K562 (cell line): ENCODE measurements around the gene TM9SF4. TPM values are rescaled to one million over a fixed set of nuclear protein-coding genes. Genes with fewer than 3 reads are reported as not detected.

Experiments
- BACH1 ChIP-seq: fragments of 200-800 bp; sonication (Bioruptor generic); IDR thresholded peaks from 2 replicates; pipeline ENCODE4 v1.6.1; 2016; ENCODE audit warnings: missing genetic modification characterization, missing compliant biosample characterization
- BRD4 ChIP-seq: fragments of 200-600 bp; sonication (generic); IDR thresholded peaks from 2 replicates; pipeline ENCODE4 v1.6.1; 2017; ENCODE audit warnings: inconsistent platforms
- CBFA2T2 ChIP-seq: fragments of 450-650 bp; conservative IDR thresholded peaks from 2 replicates; pipeline ENCODE4 v1.6.1; 2017; ENCODE audit warnings: mild to moderate bottlenecking
- CCAR2 ChIP-seq: fragments of 200-400 bp; formaldehyde crosslinking; IDR thresholded peaks from 2 replicates; pipeline ENCODE4 v1.6.1; 2017; ENCODE audit warnings: mild to moderate bottlenecking, low read depth, low read length
- DIDO1 ChIP-seq: fragments of 450-650 bp; IDR thresholded peaks from 2 replicates; pipeline ENCODE4 v1.6.1; 2016; ENCODE audit warnings: low read depth, missing biosample characterization, missing genetic modification characterization
- DPF2 ChIP-seq: fragments of 450-650 bp; IDR thresholded peaks from 2 replicates; pipeline ENCODE4 v1.6.1; 2016
- ETV1 ChIP-seq: fragments of 450-650 bp; conservative IDR thresholded peaks from 2 replicates; pipeline ENCODE4 v1.6.1; 2016; ENCODE audit warnings: missing genetic modification characterization, control low read depth, low read depth, missing compliant biosample characterization
- GTF2A2 ChIP-seq: IDR thresholded peaks from 2 replicates; pipeline ENCODE4 v1.6.1; 2016; ENCODE audit warnings: mild to moderate bottlenecking, missing genetic modification characterization, missing compliant biosample characterization
- HOXB6 ChIP-seq: fragments of 250-450 bp; sonication (Bioruptor Pico); IDR thresholded peaks from 2 replicates; pipeline ENCODE4 v1.5.1; 2022; ENCODE audit warnings: mild to moderate bottlenecking, borderline replicate concordance
- IRF2 ChIP-seq: sonication (generic); formaldehyde crosslinking; IDR thresholded peaks from 2 replicates; pipeline ENCODE4 v1.8.1; 2022; ENCODE audit warnings: mild to moderate bottlenecking, missing genetic modification reagents
- L3MBTL2 ChIP-seq: fragments of 450-650 bp; IDR thresholded peaks from 2 replicates; pipeline ENCODE4 v1.6.1; 2016; ENCODE audit warnings: mild to moderate bottlenecking, moderate library complexity
- LEF1 ChIP-seq: fragments of 450-650 bp; IDR thresholded peaks from 2 replicates; pipeline ENCODE4 v1.6.1; 2016; ENCODE audit warnings: mild to moderate bottlenecking
- MTA3 ChIP-seq: fragments of 450-650 bp; formaldehyde crosslinking; IDR thresholded peaks from 2 replicates; pipeline ENCODE4 v1.6.1; 2017; ENCODE audit warnings: mild to moderate bottlenecking, borderline replicate concordance
- NEUROD1 ChIP-seq: fragments of 150-350 bp; IDR thresholded peaks from 2 replicates; pipeline ENCODE4 v1.6.1; 2014; ENCODE audit warnings: borderline replicate concordance, low read length, low read depth; ENCODE audit not compliant: partially characterized antibody
- PRMT5 ChIP-seq: sonication (generic); formaldehyde crosslinking; IDR thresholded peaks from 2 replicates; pipeline ENCODE4 v1.5.0; 2020; ENCODE audit warnings: missing genetic modification reagents
- RBM22 ChIP-seq: fragments of 200-400 bp; formaldehyde crosslinking; IDR thresholded peaks from 2 replicates; pipeline ENCODE4 v1.6.1; 2018; ENCODE audit warnings: low read length, low read depth; ENCODE audit not compliant: poor library complexity, severe bottlenecking
- RFX5 ChIP-seq: IDR thresholded peaks from 2 replicates; pipeline ENCODE4 v1.6.1; 2011; ENCODE audit warnings: low read depth, mild to moderate bottlenecking, improper control_type of control experiment, low read length
- TCF3 ChIP-seq: sonication (generic); formaldehyde crosslinking; IDR thresholded peaks from 2 replicates; pipeline ENCODE4 v1.4.0; 2020; ENCODE audit warnings: mild to moderate bottlenecking, missing genetic modification reagents
- ZFP36 ChIP-seq: fragments of 150-350 bp; IDR thresholded peaks from 2 replicates; pipeline ENCODE4 v1.6.1; 2018; ENCODE audit warnings: low read length, low read depth; ENCODE audit not compliant: partially characterized antibody
- ZNF507 ChIP-seq: conservative IDR thresholded peaks from 2 replicates; pipeline ENCODE4 v1.6.1; 2017; ENCODE audit warnings: missing genetic modification characterization, missing compliant biosample characterization
- polyA plus RNA-seq, 8 experiments: library from polyadenylated mRNA; depleted of rRNA in 4 of 8; stranded (reverse) in 5 of 8; unstranded in 3 of 8; fragments of >200 nt; fragmentation: Nextera tagmentation in 2 of 8; fragmentation: Illumina TruSeq in 1 of 8; extraction: Ambion mirVana in 2 of 8; extraction: Trizol in 1 of 8; gene quantifications; 2 replicates each; pipeline versions ENCODE4 v1.2.1 to v1.2.3, GENCODE V29; 2011 to 2014; ENCODE audit warnings: inconsistent platforms in 1 of 8, missing spikeins in 1 of 8
- total RNA-seq, 7 experiments: library from RNA; depleted of rRNA in 6 of 7; stranded (reverse); fragments of >200 nt in 6 of 7; fragmentation: Illumina TruSeq in 2 of 7; extraction: Trizol in 2 of 7; gene quantifications; 2 replicates each; pipeline versions ENCODE4 v1.2.1 to v1.2.3, GENCODE V29; 2011 to 2021; ENCODE audit warnings: low replicate concordance in 1 of 7
- TF ChIP-seq, protein P1 (sequence below): sonication (generic); formaldehyde crosslinking; IDR thresholded peaks from 2 replicates; pipeline ENCODE4 v1.8.0; 2022; ENCODE audit warnings: missing genetic modification reagents, mild to moderate bottlenecking, moderate library complexity, borderline replicate concordance
- TF ChIP-seq, protein P2 (sequence below): fragments of 250-450 bp; sonication (Bioruptor Pico); IDR thresholded peaks from 2 replicates; pipeline ENCODE4 v1.8.0; 2022; ENCODE audit warnings: moderate library complexity, mild to moderate bottlenecking, inconsistent platforms
- TF ChIP-seq, protein P3 (sequence below), 2 experiments: IDR thresholded peaks in 1 of 2; conservative IDR thresholded peaks in 1 of 2; 2 replicates each; pipeline ENCODE4 v1.6.1; 2016; ENCODE audit warnings: low read depth in 2 of 2, mild to moderate bottlenecking in 1 of 2, missing compliant biosample characterization in 1 of 2, missing genetic modification characterization in 1 of 2, moderate library complexity in 1 of 2
- TF ChIP-seq, protein P4 (sequence below): fragments of 450-650 bp; formaldehyde crosslinking; IDR thresholded peaks from 2 replicates; pipeline ENCODE4 v1.4.0; 2020; ENCODE audit warnings: mild to moderate bottlenecking, moderate library complexity

Gene TM9SF4
- total and polyA plus RNA-seq, 9 of the 15 experiments (the other 6 are each of a cell fraction or from before 2014, with no cell fraction given): 14.5 to 46.3 (median 26.9) TPM

DNA sequence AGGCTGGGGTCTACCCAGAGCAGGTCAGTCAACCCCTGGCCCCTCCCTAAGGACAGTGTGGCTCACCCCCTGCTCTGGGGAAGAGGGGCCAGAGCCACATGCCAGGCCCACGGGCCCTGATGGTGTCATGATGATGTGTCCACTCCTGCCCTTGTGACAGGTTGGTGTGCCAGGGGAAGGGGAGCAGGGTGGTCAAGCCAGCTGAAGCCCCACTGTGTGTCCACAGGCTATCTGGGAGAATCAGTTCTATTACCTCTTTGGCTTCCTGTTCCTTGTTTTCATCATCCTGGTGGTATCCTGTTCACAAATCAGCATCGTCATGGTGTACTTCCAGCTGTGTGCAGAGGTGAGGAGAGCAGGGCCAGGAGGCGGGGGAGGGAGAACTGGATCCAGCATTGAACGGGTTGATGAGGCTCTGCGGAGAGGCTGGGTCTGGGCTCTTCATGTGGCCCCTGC, 50.3 kb downstream of the TM9SF4 start (continued):
- TF ChIP-seq TCF3 (CRISPR knock-in tag) (0 out of 2 replicates have a peak, but pooled peaks have one; percentile 26), DPF2 (peak; percentile 91), IRF2 (CRISPR knock-in tag) (no peak), RBM22 (no peak), DIDO1 (peak; percentile 34; the same call in 1 of the 2 replicates), ETV1 (peak; percentile 85), MTA3 (0 out of 2 replicates have a peak, but pooled peaks have one; percentile 52), LEF1 (peak; percentile 82), ZNF507 (no peak), GTF2A2 (tag) (peak; percentile 53; the same call in 1 of the 2 replicates), PRMT5 (no peak), CBFA2T2 (0 out of 2 replicates have a peak, but pooled peaks have one; percentile 24), BACH1 (tag) (peak; percentile 81), HOXB6 (no peak), NEUROD1 (peak; percentile 53), L3MBTL2 (peak; percentile 63; the same call in 1 of the 2 replicates), BRD4 (no peak), ZFP36 (no peak), CCAR2 (no peak), RFX5 (no peak)
- TF ChIP-seq, protein P1, sequence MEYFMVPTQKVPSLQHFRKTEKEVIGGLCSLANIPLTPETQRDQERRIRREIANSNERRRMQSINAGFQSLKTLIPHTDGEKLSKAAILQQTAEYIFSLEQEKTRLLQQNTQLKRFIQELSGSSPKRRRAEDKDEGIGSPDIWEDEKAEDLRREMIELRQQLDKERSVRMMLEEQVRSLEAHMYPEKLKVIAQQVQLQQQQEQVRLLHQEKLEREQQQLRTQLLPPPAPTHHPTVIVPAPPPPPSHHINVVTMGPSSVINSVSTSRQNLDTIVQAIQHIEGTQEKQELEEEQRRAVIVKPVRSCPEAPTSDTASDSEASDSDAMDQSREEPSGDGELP (CRISPR knock-in tag): peak; percentile 97
- TF ChIP-seq, protein P2, sequence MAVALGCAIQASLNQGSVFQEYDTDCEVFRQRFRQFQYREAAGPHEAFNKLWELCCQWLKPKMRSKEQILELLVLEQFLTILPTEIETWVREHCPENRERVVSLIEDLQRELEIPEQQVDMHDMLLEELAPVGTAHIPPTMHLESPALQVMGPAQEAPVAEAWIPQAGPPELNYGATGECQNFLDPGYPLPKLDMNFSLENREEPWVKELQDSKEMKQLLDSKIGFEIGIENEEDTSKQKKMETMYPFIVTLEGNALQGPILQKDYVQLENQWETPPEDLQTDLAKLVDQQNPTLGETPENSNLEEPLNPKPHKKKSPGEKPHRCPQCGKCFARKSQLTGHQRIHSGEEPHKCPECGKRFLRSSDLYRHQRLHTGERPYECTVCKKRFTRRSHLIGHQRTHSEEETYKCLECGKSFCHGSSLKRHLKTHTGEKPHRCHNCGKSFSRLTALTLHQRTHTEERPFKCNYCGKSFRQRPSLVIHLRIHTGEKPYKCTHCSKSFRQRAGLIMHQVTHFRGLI (CRISPR knock-in tag): no peak
- TF ChIP-seq, protein P3, sequence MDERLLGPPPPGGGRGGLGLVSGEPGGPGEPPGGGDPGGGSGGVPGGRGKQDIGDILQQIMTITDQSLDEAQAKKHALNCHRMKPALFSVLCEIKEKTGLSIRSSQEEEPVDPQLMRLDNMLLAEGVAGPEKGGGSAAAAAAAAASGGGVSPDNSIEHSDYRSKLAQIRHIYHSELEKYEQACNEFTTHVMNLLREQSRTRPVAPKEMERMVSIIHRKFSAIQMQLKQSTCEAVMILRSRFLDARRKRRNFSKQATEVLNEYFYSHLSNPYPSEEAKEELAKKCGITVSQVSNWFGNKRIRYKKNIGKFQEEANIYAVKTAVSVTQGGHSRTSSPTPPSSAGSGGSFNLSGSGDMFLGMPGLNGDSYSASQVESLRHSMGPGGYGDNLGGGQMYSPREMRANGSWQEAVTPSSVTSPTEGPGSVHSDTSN (CRISPR knock-in tag; IDR thresholded peaks at IDR 0.05; ENCODE audit: low read depth): no peak
- TF ChIP-seq, protein P3 (tag; conservative IDR thresholded peaks at IDR 0.05; ENCODE audit: low read depth): 0 out of 2 replicates have a peak, but pooled peaks have one; percentile 4
- TF ChIP-seq, protein P4, sequence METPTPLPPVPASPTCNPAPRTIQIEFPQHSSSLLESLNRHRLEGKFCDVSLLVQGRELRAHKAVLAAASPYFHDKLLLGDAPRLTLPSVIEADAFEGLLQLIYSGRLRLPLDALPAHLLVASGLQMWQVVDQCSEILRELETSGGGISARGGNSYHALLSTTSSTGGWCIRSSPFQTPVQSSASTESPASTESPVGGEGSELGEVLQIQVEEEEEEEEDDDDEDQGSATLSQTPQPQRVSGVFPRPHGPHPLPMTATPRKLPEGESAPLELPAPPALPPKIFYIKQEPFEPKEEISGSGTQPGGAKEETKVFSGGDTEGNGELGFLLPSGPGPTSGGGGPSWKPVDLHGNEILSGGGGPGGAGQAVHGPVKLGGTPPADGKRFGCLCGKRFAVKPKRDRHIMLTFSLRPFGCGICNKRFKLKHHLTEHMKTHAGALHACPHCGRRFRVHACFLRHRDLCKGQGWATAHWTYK (CRISPR knock-in tag): peak; percentile 47; the same call in 1 of the 2 replicates
